SK-N-SH treated with all-trans-retinoic acid at 6 μM for 48 hours (cell line): ENCODE results near the gene IL4R.

Source experiments
- ARNTL ChIP-seq: fragments of 450-650 bp; formaldehyde crosslinking; IDR thresholded peaks from 2 replicates; pipeline ENCODE4 v1.5.0; 2020; ENCODE audit warnings: low read depth, mild to moderate bottlenecking, moderate library complexity, borderline replicate concordance
- GLIS3 ChIP-seq: fragments of 250-450 bp; sonication (Bioruptor Pico); IDR thresholded peaks from 2 replicates; pipeline ENCODE4 v1.5.0; 2020; ENCODE audit warnings: mild to moderate bottlenecking, moderate library complexity
- PPARA ChIP-seq: fragments of 250-450 bp; sonication (Bioruptor Pico); IDR thresholded peaks from 2 replicates; pipeline ENCODE4 v1.5.0; 2020; ENCODE audit warnings: mild to moderate bottlenecking, borderline replicate concordance
- RARB ChIP-seq: fragments of 250-450 bp; sonication (Bioruptor Pico); IDR thresholded peaks from 2 replicates; pipeline ENCODE4 v1.8.0; 2021; ENCODE audit warnings: mild to moderate bottlenecking, moderate library complexity
- ZC3H10 ChIP-seq: fragments of 250-450 bp; sonication (Bioruptor Pico); IDR thresholded peaks from 2 replicates; pipeline ENCODE4 v1.5.1; 2021; ENCODE audit warnings: mild to moderate bottlenecking, moderate library complexity
- ZNF70 ChIP-seq: fragments of 450-650 bp; formaldehyde crosslinking; IDR thresholded peaks from 2 replicates; pipeline ENCODE4 v1.5.0; 2020; ENCODE audit warnings: mild to moderate bottlenecking, moderate library complexity
- ZNF8 ChIP-seq: fragments of 450-650 bp; formaldehyde crosslinking; IDR thresholded peaks from 2 replicates; pipeline ENCODE4 v1.5.0; 2020; ENCODE audit warnings: mild to moderate bottlenecking, moderate library complexity
- TF ChIP-seq, protein P1 (sequence below): fragments of 250-450 bp; sonication (Bioruptor Pico); IDR thresholded peaks from 2 replicates; pipeline ENCODE4 v1.8.0; 2021; ENCODE audit warnings: low read depth, mild to moderate bottlenecking, moderate library complexity, borderline replicate concordance
- TF ChIP-seq, protein P2 (sequence below): fragments of 250-450 bp; sonication (Bioruptor Pico); IDR thresholded peaks from 2 replicates; pipeline ENCODE4 v1.5.1; 2020; ENCODE audit warnings: low read depth, mild to moderate bottlenecking, moderate library complexity

DNA sequence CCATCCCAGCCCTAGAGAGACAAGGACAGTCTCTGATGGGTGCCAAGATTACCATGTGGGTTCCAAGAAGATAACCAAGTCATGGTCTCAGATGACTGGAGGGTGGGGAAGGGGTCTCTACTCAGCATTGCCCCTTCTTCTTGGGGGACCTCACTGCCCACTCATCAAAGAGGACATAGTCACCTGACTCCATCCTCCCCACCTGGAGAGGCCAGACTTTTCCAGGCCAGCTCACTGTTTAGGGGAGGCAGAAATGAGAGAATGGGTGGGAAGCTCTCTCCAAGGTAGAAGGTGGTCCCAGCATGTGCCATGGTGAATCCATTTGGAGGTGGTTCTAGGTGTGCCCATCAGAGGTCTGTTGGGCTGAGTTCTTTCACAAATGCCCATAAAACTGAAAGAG is 67.5 kb downstream of the IL4R start:
- TF ChIP-seq ZNF8 (CRISPR knock-in tag) (no peak), ZC3H10 (CRISPR knock-in tag) (no peak), ZNF70 (CRISPR knock-in tag) (no peak), GLIS3 (CRISPR knock-in tag) (no peak), RARB (CRISPR knock-in tag) (no peak), ARNTL (CRISPR knock-in tag) (no peak), PPARA (no peak)
- TF ChIP-seq, protein P1, sequence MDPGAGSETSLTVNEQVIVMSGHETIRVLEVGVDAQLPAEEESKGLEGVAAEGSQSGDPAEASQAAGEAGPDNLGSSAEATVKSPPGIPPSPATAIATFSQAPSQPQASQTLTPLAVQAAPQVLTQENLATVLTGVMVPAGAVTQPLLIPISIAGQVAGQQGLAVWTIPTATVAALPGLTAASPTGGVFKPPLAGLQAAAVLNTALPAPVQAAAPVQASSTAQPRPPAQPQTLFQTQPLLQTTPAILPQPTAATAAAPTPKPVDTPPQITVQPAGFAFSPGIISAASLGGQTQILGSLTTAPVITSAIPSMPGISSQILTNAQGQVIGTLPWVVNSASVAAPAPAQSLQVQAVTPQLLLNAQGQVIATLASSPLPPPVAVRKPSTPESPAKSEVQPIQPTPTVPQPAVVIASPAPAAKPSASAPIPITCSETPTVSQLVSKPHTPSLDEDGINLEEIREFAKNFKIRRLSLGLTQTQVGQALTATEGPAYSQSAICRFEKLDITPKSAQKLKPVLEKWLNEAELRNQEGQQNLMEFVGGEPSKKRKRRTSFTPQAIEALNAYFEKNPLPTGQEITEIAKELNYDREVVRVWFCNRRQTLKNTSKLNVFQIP (CRISPR knock-in tag), result no peak
- TF ChIP-seq, protein P2, sequence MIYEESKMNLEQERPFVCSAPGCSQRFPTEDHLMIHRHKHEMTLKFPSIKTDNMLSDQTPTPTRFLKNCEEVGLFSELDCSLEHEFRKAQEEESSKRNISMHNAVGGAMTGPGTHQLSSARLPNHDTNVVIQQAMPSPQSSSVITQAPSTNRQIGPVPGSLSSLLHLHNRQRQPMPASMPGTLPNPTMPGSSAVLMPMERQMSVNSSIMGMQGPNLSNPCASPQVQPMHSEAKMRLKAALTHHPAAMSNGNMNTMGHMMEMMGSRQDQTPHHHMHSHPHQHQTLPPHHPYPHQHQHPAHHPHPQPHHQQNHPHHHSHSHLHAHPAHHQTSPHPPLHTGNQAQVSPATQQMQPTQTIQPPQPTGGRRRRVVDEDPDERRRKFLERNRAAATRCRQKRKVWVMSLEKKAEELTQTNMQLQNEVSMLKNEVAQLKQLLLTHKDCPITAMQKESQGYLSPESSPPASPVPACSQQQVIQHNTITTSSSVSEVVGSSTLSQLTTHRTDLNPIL, result no peak
